ENCODE results near the gene BUB1.
"Not testable (repeated sequence)": the region's sequence is repeated elsewhere in the genome, so short reads cannot be mapped to it uniquely, and the experiment has no call there.

BUB1 gene

GRCh38 chr2:110690083-110690965 is 12.5 kb upstream of the BUB1 start:
- DNase-seq, result no peak

- DNase-seq, result no peak
Measured at GRCh38 chr2:110688594-110689091, 10.8 kb upstream of the BUB1 start.

- DNase-seq, result not testable (repeated sequence)
Measured at GRCh38 chr2:110687775-110688484, 10.1 kb upstream of the BUB1 start.

DNA sequence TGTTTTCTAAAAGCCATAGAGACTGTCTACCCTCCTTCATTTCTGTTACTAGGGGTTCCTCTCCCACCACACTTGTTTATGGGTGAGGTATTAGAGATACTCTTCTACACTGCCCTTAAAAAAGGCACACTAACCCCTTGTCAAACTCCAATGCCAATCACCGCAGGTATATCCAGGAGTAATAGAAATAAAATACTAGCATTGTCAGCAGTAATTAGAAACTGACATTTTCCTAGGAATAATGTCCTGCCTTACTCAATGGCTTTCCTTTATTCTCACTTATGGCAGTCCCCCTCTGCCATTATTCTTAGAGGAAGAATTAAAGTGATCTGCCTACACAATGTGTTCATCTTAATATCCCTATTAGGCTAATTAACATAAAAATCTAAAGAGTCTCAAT is 5.0 kb upstream of the BUB1 start:
- no peak for DNase-seq

DNA sequence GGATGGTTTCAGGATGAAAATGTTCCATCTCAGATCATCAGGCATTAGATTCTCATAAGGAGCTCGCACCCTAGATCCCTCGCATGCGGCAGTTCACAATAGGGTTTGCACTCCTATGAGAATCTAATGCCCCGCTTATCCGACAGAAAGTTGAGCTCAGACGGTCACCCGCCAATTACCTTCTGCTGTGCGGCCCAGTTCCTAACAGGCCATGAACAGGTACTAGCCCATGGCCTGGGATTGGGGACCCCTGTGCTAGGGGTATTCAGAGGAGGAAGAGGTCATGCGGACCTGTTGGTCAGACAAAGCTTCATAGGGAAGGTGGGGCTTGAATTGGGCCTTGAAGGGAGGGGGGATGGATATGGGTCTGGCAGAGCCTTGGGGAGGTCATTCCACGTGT is 4.4 kb upstream of the BUB1 start:
- DNase-seq, result no peak

GRCh38 chr2:110680709-110681108 is 2.8 kb upstream of the BUB1 start:
- DNase-seq, result no peak

- no peak for DNase-seq
Measured at GRCh38 chr2:110679865-110680264, 2.0 kb upstream of the BUB1 start.

DNA sequence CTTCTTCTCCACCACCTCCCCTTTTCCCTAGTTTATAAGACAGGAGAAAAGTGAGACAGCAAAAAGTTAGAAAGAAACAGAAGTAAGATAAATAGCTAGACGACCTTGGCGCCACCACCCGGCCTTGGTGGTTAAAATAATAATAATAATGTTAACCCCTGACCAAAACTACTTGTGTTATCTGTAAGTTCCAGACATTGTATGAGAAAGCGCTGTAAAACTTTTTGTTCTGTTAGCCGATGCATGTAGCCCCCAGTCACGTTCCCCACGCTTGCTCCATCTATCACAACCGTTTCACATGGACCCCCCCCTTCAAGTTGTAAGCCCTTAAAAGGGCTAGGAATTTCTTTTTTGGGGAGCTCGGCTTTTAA is 1.5 kb upstream of the BUB1 start:
- no peak for DNase-seq

DNA sequence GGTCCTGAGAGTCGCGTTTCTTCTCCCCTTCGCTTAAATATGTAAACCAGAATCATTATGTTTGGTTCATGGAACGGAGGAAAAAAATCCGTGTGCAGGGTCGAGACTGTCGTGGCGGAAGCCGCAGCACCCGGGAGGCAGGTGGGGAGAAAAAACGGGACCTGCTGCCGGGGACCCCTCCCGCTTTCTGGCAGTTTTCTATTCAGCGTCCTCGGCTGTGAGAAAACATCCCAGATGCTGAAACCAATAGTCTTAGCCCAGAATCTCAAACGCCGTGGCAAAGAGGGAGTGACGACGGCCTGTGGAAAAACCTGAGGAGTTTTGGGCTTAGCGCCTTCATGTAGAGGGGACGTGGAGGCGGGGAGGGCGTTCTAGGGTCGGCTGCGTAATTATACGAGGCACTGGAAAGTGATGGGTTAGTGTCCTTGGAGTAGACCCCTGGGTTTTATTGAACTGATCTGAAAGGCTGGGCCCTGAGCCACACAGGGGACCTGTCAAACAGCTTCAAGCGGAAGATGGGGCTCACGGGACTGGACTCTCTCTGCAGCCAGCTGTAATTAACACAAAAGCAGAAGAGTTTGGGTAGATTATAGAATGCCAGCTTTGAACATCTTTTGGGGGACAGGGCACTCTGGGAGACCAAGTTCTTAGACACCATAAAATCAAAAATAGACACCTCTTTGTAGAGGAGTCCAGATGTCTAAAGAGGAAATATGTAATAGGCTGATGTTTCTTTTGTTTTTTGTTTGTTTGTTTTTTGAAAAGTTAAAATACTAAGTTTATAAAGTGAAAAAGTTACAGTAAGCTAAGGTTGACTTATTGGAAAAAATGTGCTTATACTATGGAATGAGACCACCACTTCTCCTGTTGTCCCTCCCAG is 834 bp upstream of the BUB1 start:
- peak; percentile 18 for DNase-seq

DNA sequence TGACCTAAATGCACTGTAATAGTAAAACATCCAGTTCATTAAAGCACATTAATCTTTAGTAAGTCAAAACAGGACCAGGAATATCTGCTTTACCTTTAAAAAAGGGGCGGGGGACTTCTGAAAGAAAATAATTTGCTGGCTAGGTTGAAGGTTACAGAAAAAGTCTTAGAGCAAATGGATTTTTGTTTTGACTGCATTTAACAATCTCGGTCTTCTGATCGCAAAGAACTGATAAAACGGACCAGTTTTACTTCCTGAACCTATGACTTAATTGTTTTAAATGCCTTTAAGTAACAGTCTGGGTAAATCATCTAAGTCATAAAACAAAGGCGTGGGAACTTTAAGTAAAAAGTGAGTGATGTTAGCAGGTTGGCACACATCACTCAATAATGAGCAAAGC is 783 bp downstream of the BUB1 start:
- no peak for DNase-seq

DNA sequence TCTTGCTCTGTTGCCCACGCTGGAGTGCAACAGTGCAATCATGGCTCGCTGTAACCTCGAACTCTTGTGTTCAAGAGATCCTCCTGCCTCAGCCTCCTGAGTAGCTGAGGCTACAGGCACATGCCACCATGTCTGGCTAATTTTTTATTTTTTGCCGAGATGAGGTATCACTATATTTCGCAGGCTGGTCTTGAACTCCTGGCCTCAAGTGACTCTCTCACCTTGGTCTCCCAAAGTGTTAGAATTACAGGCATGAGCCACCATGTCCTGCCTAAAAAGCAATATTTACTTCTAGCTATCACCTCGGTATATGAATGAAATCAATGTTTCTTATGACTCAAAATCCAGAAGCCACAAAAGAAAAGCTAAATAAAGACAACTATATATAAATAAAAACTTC is 2.2 kb downstream of the BUB1 start:
- DNase-seq, result no peak

DNA sequence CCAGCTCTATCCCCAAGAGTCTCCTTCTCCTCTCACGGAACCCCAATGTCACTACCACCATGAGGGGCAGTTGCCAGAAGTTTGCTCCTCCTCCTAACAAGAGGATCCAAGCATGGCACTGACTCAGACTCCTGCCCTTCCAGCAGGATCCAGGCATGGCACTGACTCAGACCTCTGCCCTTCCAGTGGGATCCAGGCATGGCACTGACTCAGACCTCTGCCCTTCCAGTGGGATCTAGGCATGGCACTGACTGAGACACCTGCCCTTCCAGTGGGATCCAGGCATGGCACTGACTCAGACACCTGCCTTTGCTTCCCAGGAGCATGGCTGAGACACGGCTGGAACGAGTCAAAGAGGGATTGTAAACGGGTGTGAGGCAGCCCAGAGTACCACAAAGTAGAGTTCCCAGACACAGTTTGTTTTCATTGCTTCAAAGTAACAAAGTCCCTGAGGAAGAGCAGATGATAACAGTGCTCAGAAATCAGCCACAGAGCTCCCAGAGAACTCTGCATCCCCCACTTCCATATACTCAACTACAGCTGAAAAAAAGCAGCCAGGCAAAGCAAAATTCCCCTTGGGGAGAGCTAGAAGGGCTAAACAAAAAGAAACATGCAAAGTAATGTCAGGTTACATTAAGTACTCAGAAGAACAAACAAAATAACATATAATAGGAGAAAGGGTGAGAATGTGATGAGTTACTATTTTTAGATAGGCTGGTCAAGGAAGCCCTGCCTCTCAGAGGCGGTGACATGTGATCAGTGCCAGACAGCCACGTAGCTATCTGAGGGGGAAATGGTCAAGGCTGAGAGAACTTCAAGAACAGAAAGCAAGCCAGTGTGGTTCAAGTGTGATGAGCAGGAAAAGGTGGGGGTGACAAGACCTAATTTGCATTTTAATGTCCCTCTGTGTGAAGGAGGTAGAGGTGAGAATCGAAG is 3.0 kb downstream of the BUB1 start:
- no peak for DNase-seq

DNA sequence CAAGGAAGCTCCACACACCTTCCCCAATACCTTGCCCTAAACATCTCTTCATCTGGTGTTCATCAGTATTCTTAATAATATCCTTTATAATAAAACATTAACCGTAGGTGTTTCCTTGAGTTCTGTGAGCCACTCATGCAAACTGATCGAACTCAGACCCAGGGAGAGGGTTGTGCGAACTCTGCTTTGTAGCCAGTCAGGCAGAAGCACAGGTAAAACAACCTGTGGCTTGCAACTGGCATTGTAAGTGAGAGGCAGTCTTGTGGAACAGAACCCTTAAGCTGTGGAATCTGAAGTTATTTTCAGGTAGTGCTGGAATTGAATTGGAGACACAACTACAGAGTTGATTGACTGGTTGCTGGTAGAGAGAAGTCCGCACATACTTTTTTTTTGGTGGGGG is 4.7 kb downstream of the BUB1 start:
- no peak for DNase-seq

- no peak for DNase-seq
Measured at GRCh38 chr2:110670826-110671225, 7.0 kb downstream of the BUB1 start.

GRCh38 chr2:110669079-110669478 is 8.8 kb downstream of the BUB1 start:
- no peak for DNase-seq

GRCh38 chr2:110667071-110667470 is 10.8 kb downstream of the BUB1 start:
- no peak for DNase-seq

DNA sequence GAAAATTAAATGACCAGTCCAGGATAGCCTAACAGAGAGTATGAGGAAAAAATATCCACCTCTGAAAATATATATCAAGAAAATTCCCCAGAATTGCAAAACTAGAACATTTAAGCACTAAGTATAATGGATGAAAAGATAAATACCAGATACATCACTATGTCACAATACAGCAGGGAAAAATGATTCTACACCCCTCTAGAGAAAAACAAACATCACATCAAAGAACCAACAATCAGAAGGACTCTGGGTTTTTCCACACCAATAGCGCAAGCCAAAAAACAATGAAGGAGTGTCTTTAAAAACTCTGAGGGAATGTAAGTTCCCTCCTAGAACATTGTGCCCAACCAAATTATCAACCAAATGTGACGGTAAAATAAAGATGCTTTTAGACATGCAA is 13.7 kb downstream of the BUB1 start:
- no peak for DNase-seq

DNA sequence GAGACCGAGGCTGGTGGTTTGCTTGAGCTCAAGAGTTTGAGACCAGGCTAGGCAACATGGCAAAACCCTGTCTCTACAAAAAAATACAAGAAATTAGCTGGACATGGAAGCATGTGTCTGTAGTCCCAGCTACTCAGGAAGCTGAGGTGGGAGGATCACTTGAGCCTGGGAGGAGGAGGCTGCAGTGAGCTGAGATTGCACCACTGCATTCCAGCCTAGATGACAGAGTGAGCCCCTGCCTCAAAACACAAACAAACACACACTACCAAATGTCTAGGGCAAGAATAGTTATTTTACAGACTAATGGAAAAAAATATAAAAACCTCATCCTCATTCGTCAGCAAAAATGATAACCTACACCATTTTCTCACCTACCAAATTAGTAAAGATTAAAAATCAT is 15.3 kb downstream of the BUB1 start:
- DNase-seq, result no peak

DNA sequence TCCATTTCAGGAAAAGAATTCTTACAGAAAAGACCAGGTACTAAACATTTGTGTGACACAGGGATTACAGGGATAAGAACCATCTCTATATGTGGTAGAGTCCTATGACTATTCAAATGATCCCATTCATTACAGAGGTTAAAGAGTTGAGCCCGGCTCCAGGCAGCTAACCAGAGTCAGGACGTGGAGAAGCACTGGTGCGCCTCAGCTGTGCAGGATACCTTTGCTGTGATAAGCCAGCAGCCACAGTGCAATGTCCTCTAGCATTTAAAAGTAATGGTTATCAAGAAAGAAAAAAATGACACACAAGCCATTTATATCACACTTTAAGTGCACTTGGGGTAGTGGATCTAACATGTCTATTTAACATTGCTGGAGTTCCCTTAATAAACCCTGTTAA is 17.3 kb downstream of the BUB1 start:
- DNase-seq, result no peak

DNA sequence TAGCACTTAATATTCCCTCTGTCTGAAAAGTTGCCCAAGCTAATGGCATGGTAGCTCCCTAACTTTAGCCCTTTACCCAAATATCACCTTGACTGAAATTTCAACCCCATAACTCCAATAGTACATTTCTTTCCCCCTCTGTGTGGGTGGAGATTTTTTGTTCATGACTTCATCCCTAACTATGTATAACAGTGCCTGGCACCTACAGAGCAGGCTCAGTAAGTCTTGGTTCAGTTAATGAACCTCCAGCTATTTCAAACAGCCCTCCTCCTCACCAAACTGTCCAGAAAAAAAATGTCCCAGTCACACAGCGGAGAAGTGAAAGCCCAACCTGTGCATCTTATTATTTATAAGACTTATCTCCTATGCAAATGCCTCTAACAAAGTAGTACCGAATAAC is 18.6 kb downstream of the BUB1 start:
- no peak for DNase-seq

- DNase-seq, result no peak
Measured at GRCh38 chr2:110657724-110658305, 20.0 kb downstream of the BUB1 start.

DNA sequence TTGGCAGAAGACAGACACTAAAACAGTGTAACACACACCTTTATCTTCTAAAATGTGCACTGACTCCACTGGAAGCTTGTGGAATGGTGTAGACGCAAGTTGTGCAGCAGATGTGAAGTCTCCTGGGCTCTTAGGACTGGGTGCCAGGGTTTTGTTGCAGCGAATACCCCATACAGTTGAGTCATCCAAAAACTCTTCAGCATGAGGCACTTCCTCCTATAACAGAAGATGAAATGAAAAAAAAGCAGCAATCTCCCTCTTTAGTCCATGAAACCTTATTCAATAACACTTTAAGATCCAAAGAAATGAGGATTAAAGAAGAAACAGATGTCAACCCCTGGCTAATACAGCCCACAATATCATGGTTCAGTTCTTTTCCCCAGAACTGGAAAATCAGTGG is 22.2 kb downstream of the BUB1 start:
- DNase-seq, result no peak

All from NCI-H1092 (cell line).